Stomach (tissue), 9 donors: ENCODE data around the gene ITGB4. TPM values are rescaled to one million over a fixed set of nuclear protein-coding genes. Genes with fewer than 3 reads are reported as not detected.
"Not testable (repeated sequence)": the region's sequence is repeated elsewhere in the genome, so short reads cannot be mapped to it uniquely, and the experiment has no call there.

Experiments
- DNase-seq, 2 donors: peaks; one replicate each; pipeline versions ENCODE4 v3.0.0 to v3.0.0-alpha.2; 2013 to 2019
- H3K27ac ChIP-seq, 5 donors: fragments of 200-600 bp in 4 of 5; sonication (generic) in 4 of 5; one replicate each; pipeline ENCODE4 v1.5.1; 2013 to 2019; ENCODE audit warnings: mild to moderate bottlenecking in 1 of 5, moderate library complexity in 1 of 5
- H3K27me3 ChIP-seq, 3 donors: fragments of 200-600 bp; sonication (generic); one replicate each; pipeline ENCODE4 v1.5.1; 2017 to 2019; ENCODE audit warnings: mixed run types in 1 of 3
- H3K36me3 ChIP-seq, 4 donors: fragments of 200-600 bp; sonication (generic); 1 replicate in 3 of 4; 2 replicates in 1 of 4; pipeline ENCODE4 v1.5.1; 2016 to 2019
- H3K4me1 ChIP-seq, 4 donors: fragments of 200-600 bp; sonication (generic); one replicate each; pipeline ENCODE4 v1.5.1; 2016 to 2019
- H3K4me3 ChIP-seq, 4 donors: fragments of 200-600 bp; sonication (generic) in 3 of 4; one replicate each; pipeline ENCODE4 v1.5.1; 2016 to 2019; ENCODE audit warnings: mild to moderate bottlenecking in 1 of 4
- H3K9me3 ChIP-seq, 4 donors: fragments of 200-600 bp; sonication (generic); one replicate each; pipeline ENCODE4 v1.5.1; 2016 to 2019
- EP300 ChIP-seq: sonication (generic); formaldehyde crosslinking; IDR thresholded peaks from one replicate; pipeline ENCODE4 v1.6.1; 2017; ENCODE audit warnings: antibody characterized with exemption
- POLR2A ChIP-seq, 4 donors: fragments of 450-650 bp; IDR thresholded peaks; one replicate each; pipeline ENCODE4 v1.6.1; 2016; ENCODE audit warnings: antibody characterized with exemption in 4 of 4, control low read depth in 2 of 4, mild to moderate bottlenecking in 1 of 4, moderate library complexity in 1 of 4
- POLR2AphosphoS5 ChIP-seq, 3 donors: sonication (generic); formaldehyde crosslinking; IDR thresholded peaks; one replicate each; pipeline ENCODE4 v1.6.1; 2016; ENCODE audit warnings: antibody characterized with exemption in 3 of 3
- WGBS, 5 donors: extraction: QIAGEN DNeasy Blood & Tissue Kit in 3 of 5; methylation state at CpG; one replicate each; pipeline versions ENCODE4 v1.1.5 to v1.1.7; 2013 to 2018; 5-methylcytosine and 5-hydroxymethylcytosine counted together
- intact Hi-C: fragments of 100-400 bp; cut with DNase I; formaldehyde crosslinking; loops from one replicate; pipeline ENCODE4 v1.15.1; 2023; ENCODE audit warnings: low total_unique reads
- polyA plus RNA-seq, 3 donors: library from polyadenylated mRNA; stranded (reverse); fragments of 200-250 nt; gene quantifications; one replicate each; pipeline ENCODE4 v1.2.3, GENCODE V29; 2013
- total RNA-seq, 5 donors: library from RNA; depleted of rRNA; stranded (reverse); fragments of >200 nt; gene quantifications; one replicate each; pipeline versions ENCODE4 v1.1.0 to v1.2.3, GENCODE V29; 2014 to 2016
- TF ChIP-seq, protein P1 (sequence below), 7 experiments: fragments of 450-650 bp in 4 of 7; fragments of 200-600 bp in 3 of 7; sonication (generic) in 3 of 7; IDR thresholded peaks; one replicate each; pipeline ENCODE4 v1.5.1; 2016 to 2019; ENCODE audit warnings: antibody characterized with exemption in 7 of 7, control low read depth in 2 of 7, mild to moderate bottlenecking in 1 of 7
- donor health status: healthy with polysubstance abuse.
- donor health status: Bipolar disorder and iron deficiency.
- donor health status: healthy.

Gene ITGB4
- total and polyA plus RNA-seq, 8 donors = 33.6 to 137 (median 92.6) TPM

DNA sequence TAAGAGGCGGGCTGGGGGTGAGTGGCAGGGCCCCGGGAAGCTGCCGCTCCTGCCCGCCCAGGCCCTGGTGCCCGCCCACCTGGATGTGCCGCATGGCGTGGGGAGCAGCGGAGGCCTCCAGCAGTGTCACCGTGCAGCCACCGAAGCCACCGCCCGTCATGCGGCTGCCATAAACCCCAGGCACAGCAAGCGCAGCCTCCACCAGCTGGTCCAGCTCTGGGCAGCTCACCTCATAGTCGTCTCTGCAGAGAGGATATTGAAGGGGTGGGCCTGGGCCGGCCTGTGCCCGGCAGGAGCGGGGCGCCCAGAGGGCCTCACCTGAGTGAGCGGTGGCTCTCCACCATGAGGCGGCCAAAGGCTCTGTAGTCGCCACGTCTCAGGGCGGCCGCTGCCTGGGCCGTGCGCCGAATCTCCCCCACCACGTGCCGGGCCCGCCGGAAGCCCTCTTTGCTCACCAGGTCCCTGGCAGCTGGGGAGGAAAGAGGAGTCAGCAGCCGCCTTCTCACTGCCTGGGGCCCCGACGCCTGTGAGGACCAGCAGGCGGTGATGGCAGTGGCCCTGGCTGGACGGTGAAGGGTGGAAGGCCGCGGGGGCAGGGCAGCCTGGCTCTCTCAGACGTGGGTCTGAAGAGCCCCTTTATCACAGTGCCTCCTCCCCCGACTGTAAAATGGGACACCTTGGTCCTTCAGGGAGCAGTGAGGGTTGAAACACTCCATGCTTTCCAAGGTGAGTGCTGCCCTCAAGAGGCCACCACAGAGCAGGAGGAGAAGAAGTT is 37.1 kb downstream of the ITGB4 start:
- H3K4me1 ChIP-seq = peaks cover 9 to 33% (median 20%) of the 10 kb centered on the region in 4 donors
- intact Hi-C loops = loop anchor here (5.0 kb wide), 1 partner anchor 91 kb away; the partner anchor contains the start of genes RECQL5 and SAP30BP
- no peak for DNase-seq
- no peak overlapping the region for H3K4me3 ChIP-seq
- WGBS, 5 donors = 69 to 91% (median 90%) methylated on average over 6 to 41 of the region's 41 CpGs
- H3K27ac ChIP-seq = peak overlapping the region in 1 of 5 donors; percentile 33
- H3K36me3 ChIP-seq = peaks cover 33 to 78% (median 70%) of the 10 kb centered on the region in 4 donors
- H3K27me3 ChIP-seq = no peaks in the 10 kb centered on the region
- TF ChIP-seq POLR2AphosphoS5 (IDR thresholded peaks at IDR 0.05) (no peak), POLR2A (IDR thresholded peaks at IDR 0.05) (no peak)
- TF ChIP-seq, protein P1, sequence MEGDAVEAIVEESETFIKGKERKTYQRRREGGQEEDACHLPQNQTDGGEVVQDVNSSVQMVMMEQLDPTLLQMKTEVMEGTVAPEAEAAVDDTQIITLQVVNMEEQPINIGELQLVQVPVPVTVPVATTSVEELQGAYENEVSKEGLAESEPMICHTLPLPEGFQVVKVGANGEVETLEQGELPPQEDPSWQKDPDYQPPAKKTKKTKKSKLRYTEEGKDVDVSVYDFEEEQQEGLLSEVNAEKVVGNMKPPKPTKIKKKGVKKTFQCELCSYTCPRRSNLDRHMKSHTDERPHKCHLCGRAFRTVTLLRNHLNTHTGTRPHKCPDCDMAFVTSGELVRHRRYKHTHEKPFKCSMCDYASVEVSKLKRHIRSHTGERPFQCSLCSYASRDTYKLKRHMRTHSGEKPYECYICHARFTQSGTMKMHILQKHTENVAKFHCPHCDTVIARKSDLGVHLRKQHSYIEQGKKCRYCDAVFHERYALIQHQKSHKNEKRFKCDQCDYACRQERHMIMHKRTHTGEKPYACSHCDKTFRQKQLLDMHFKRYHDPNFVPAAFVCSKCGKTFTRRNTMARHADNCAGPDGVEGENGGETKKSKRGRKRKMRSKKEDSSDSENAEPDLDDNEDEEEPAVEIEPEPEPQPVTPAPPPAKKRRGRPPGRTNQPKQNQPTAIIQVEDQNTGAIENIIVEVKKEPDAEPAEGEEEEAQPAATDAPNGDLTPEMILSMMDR (IDR thresholded peaks at IDR 0.05) = no peak
- H3K9me3 ChIP-seq = no peaks in the 10 kb centered on the region

DNA sequence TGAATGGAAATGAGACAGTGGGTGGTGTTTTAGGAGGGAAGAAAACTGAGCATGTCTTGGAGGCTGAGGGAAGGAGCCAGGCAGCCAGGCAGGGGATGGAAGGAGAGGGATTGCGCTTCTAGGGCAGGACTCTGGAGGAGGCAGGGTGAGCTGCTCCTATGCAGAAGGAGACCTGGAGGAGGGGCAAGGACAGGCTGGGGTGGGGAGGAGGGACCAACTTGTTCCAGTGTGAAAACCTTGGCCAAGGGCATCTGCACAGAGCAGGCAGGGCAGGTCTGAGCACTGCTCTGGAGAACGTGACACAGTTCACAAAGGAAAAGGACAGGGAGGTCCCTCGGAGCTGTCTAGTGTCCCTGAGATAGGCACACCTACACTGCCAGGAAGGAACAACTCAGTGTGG is 38.2 kb downstream of the ITGB4 start:
- DNase-seq = peak; percentile 57 to 68
- H3K27me3 ChIP-seq = no peaks in the 10 kb centered on the region
- intact Hi-C loops = loop anchor here (5.0 kb wide), 1 partner anchor 92 kb away; the partner anchor contains the start of genes RECQL5 and SAP30BP
- H3K9me3 ChIP-seq = no peaks in the 10 kb centered on the region
- peaks cover 31 to 67% (median 64%) of the 10 kb centered on the region in 4 donors for H3K36me3 ChIP-seq
- WGBS, 5 donors = 45 to 68% (median 48%) methylated on average over 3 of the region's 3 CpGs
- peak overlapping the region in 3 of 5 donors; percentile 20 to 46 (median 33) for H3K27ac ChIP-seq
- H3K4me1 ChIP-seq = peaks cover 10 to 33% (median 24%) of the 10 kb centered on the region in 4 donors
- no peak overlapping the region for H3K4me3 ChIP-seq
- no peak for TF ChIP-seq EP300
- TF ChIP-seq POLR2A (IDR thresholded peaks at IDR 0.05) = no peak
- TF ChIP-seq, protein P1 (IDR thresholded peaks at IDR 0.05) = no peak
- no peak for TF ChIP-seq POLR2AphosphoS5 (IDR thresholded peaks at IDR 0.05)

GRCh38 chr17:75759978-75760640 is 38.9 kb downstream of the ITGB4 start:
- intact Hi-C loops = loop anchor here (5.0 kb wide), 1 partner anchor 93 kb away; the partner anchor contains the start of genes RECQL5 and SAP30BP
- Histone ChIP-seq H3K27ac (peak overlapping the region in 3 of 5 donors; percentile 2 to 46 (median 20)), H3K4me1 (peaks cover 16 to 33% (median 24%) of the 10 kb centered on the region in 4 donors), H3K36me3 (peaks cover 30 to 60% (median 58%) of the 10 kb centered on the region in 4 donors)
- 92 to 97% (median 94%) methylated on average over 6 of the region's 6 CpGs for WGBS, 5 donors
- H3K4me3 ChIP-seq, DNase-seq, H3K27me3 ChIP-seq, H3K9me3 ChIP-seq: not testable (repeated sequence)

DNA sequence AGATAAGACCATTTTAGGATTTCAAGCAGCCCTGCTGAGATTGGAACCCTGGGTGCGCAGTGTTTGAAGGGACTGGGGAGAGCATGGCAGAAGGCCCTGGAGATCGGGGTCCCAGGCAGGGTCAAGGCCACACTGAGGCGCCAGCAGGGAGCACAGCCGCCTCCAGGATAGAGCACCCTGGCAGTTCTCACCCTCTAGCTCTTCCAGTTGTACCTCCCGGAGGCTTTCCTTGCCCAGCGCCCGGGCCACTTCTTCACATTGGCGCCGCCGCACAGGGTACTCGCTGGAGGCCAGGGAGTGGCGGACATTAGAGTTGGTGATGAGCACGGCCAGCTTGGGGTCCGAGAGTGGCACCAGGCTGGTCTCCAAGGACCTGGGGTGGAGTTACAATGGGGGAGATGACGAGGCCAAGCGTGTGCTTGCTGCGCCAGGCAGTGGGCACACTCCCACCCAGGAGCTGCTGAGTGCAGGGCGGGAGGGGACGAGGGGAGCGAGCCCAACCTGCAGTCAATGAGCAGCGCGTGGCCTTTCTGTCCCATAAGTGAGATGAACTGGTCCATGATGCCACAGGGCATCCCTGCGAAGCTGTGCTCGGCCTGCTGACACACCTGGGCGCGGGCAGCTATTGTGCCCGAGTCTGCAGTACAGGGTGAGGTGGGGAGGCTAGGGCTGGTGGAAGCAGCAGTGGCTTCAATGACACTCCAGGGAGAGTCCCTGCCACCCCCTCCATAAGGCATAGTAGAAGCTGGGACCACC is 41.4 kb downstream of the ITGB4 start:
- intact Hi-C loops = no loop called here
- no peaks in the 10 kb centered on the region for H3K27me3 ChIP-seq
- H3K9me3 ChIP-seq = no peaks in the 10 kb centered on the region
- TF ChIP-seq, protein P1 (IDR thresholded peaks at IDR 0.05) = no peak
- TF ChIP-seq POLR2A (IDR thresholded peaks at IDR 0.05) (no peak), POLR2AphosphoS5 (IDR thresholded peaks at IDR 0.05) (no peak), EP300 (no peak)
- H3K4me1 ChIP-seq = peaks cover 19 to 31% (median 25%) of the 10 kb centered on the region in 4 donors
- H3K27ac ChIP-seq = peak overlapping the region in 1 of 5 donors; percentile 89
- no peak overlapping the region for H3K4me3 ChIP-seq
- no peak for DNase-seq
- H3K36me3 ChIP-seq = peaks cover 12 to 34% (median 32%) of the 10 kb centered on the region in 4 donors
- 93 to 97% (median 95%) methylated on average over 16 to 27 of the region's 27 CpGs for WGBS, 5 donors
